Measurements from ENCODE around the gene PRKD1.

Gene PRKD1

GRCh38 chr14:29918981-29919380, 8.7 kb downstream of the PRKD1 start:
- TF ChIP-seq CTCF (IDR thresholded peaks at IDR 0.05) = no peak
- no peaks in the 10 kb centered on the region for H3K4me1 ChIP-seq (ENCODE audit: control insufficient read depth in 1 of 2, insufficient read depth in 1 of 2, low read depth in 1 of 2, low read length in 1 of 2)
- H3K27ac ChIP-seq = no peak overlapping the region
- peaks cover 2% of the 10 kb centered on the region for H3K27me3 ChIP-seq
- no peaks in the 10 kb centered on the region for H3K9me3 ChIP-seq
- no peak overlapping the region for H3K4me3 ChIP-seq (ENCODE audit: low read depth in 1 of 2, low read length in 1 of 2)
- H3K36me3 ChIP-seq = no peaks in the 10 kb centered on the region

DNA sequence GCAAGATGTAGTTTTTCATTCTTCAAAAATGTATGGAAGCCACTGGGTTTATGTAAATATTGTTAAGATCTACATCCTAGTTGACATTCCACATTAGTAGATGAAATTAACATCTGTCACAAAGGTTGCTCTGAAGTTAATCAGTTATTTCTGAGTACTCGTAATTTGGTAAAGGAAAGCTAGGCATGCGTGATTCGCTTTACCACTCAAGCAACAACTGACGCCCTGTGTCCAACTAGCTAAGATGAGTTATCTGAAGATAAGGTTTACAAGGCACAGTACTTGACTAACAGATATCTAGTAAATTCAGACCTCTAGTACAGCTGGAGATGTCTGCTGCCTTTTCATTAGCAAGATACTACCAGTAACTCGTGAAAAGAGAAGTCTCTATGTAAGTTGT, 14.1 kb downstream of the PRKD1 start:
- H3K36me3 ChIP-seq = no peaks in the 10 kb centered on the region
- TF ChIP-seq CTCF (IDR thresholded peaks at IDR 0.05) = no peak
- H3K27me3 ChIP-seq = no peaks in the 10 kb centered on the region
- no peak overlapping the region for H3K4me3 ChIP-seq (ENCODE audit: low read depth in 1 of 2, low read length in 1 of 2)
- no peak overlapping the region for H3K27ac ChIP-seq
- no peaks in the 10 kb centered on the region for H3K9me3 ChIP-seq
- no peaks in the 10 kb centered on the region for H3K4me1 ChIP-seq (ENCODE audit: control insufficient read depth in 1 of 2, insufficient read depth in 1 of 2, low read depth in 1 of 2, low read length in 1 of 2)

GRCh38 chr14:29911810-29912209, 15.8 kb downstream of the PRKD1 start:
- no peaks in the 10 kb centered on the region for H3K27me3 ChIP-seq
- H3K27ac ChIP-seq = no peak overlapping the region
- no peaks in the 10 kb centered on the region for H3K4me1 ChIP-seq (ENCODE audit: control insufficient read depth in 1 of 2, insufficient read depth in 1 of 2, low read depth in 1 of 2, low read length in 1 of 2)
- no peak for TF ChIP-seq CTCF (IDR thresholded peaks at IDR 0.05)
- no peak overlapping the region for H3K4me3 ChIP-seq (ENCODE audit: low read depth in 1 of 2, low read length in 1 of 2)
- no peaks in the 10 kb centered on the region for H3K9me3 ChIP-seq
- H3K36me3 ChIP-seq = no peaks in the 10 kb centered on the region

DNA sequence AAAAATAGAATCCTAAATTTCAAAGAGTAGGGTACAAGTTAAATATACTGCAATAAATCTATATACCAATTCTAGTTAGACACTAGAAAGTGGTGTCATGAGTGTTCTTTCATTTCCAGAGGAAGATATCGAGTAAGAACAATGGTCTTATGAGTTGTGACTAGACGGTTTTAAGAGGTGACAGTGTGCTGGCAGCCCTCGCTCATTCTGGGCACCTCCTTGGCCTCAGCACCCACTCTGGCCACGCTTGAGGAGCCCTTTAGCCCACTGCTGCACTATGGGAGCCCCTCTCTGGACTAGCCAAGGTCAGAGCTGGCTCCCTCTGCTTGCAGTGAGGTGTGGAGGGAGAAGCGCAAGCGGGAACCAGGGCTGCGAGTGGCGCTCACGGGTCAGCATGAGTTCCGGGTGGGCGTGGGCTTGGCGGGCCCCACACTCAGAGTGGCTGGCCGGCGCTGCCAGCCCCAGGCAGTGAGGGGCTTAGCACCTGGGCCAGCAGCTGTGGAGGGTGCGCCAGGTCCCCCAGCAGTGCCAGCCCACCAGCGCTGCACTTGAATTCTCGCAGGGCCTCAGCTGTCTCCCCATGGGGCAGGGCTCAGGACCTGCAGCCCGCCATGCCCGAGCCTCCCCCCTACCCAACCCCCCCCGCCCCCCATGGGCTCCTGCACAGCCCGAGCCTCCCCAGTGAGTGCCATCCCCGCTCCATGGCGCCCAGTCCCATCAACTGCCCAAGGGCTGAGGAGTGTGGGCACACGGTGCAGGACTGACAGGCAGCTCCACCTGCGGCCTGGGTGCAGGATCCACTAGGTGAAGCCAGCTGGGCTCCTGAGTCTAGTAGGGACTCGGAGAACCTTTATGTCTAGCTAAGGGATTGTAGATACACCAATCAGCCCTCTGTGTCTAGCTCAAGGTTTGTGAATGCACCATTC, 18.7 kb downstream of the PRKD1 start:
- Histone ChIP-seq H3K4me1 (ENCODE audit: control insufficient read depth in 1 of 2, insufficient read depth in 1 of 2, low read depth in 1 of 2, low read length in 1 of 2) (no peaks in the 10 kb centered on the region), H3K27ac (no peak overlapping the region), H3K27me3 (no peaks in the 10 kb centered on the region), H3K9me3 (no peaks in the 10 kb centered on the region), H3K4me3 (ENCODE audit: low read depth in 1 of 2, low read length in 1 of 2) (no peak overlapping the region), H3K36me3 (no peaks in the 10 kb centered on the region)
- TF ChIP-seq CTCF (IDR thresholded peaks at IDR 0.05) = no peak

- Histone ChIP-seq H3K9me3 (no peaks in the 10 kb centered on the region), H3K27ac (no peak overlapping the region), H3K4me3 (ENCODE audit: low read depth in 1 of 2, low read length in 1 of 2) (no peak overlapping the region), H3K27me3 (no peaks in the 10 kb centered on the region), H3K36me3 (no peaks in the 10 kb centered on the region), H3K4me1 (ENCODE audit: control insufficient read depth in 1 of 2, insufficient read depth in 1 of 2, low read depth in 1 of 2, low read length in 1 of 2) (no peaks in the 10 kb centered on the region)
- TF ChIP-seq CTCF (IDR thresholded peaks at IDR 0.05) = no peak
Observed at GRCh38 chr14:29906256-29906870, 21.3 kb downstream of the PRKD1 start.
